Measurements from ENCODE around the gene DDA1.

DNA sequence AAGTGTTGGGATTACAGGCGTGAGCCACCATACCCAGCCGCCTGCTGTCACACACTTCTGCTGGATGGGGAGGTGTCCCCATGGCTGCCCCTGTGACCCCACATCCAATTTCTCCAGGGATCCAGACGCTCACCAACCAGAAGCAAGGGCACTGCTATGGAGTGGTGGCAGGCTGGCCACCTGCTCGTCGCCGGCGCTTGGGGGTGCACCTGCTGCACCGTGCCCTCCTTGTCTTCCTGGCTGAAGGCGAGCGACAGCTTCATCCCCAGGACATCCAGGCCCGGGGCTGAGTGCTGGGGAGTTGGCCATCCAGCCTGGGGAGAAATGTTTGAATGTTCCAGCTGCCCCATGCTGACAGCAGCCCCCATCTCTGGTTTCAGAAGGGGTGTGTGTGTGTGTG lies 23.1 kb upstream of the DDA1 start:
- TF ChIP-seq, protein P1, sequence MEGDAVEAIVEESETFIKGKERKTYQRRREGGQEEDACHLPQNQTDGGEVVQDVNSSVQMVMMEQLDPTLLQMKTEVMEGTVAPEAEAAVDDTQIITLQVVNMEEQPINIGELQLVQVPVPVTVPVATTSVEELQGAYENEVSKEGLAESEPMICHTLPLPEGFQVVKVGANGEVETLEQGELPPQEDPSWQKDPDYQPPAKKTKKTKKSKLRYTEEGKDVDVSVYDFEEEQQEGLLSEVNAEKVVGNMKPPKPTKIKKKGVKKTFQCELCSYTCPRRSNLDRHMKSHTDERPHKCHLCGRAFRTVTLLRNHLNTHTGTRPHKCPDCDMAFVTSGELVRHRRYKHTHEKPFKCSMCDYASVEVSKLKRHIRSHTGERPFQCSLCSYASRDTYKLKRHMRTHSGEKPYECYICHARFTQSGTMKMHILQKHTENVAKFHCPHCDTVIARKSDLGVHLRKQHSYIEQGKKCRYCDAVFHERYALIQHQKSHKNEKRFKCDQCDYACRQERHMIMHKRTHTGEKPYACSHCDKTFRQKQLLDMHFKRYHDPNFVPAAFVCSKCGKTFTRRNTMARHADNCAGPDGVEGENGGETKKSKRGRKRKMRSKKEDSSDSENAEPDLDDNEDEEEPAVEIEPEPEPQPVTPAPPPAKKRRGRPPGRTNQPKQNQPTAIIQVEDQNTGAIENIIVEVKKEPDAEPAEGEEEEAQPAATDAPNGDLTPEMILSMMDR (conservative IDR thresholded peaks at IDR 0.05; ENCODE audit: low read depth, low read length), result no peak
- TF ChIP-seq EZH2 (IDR thresholded peaks at IDR 0.05; ENCODE audit: low read length, unreplicated experiment) (no peak), EZH2phosphoT487 (IDR thresholded peaks at IDR 0.05; ENCODE audit: borderline replicate concordance, low read length) (no peak)
